Myocyte (in vitro differentiated cells): ENCODE data around the gene DISP3. TPM values are rescaled to one million over a fixed set of nuclear protein-coding genes. Genes with fewer than 3 reads are reported as not detected.

ENCODE experiments used
- DNase-seq: peaks from one replicate; pipeline ENCODE4 v3.0.0-alpha.2; 2012; ENCODE audit warnings: low read depth
- total RNA-seq: library from RNA; depleted of rRNA; stranded (reverse); fragments of >200 nt; gene quantifications from 2 replicates; pipeline ENCODE4 v1.2.3, GENCODE V29; 2014

Gene DISP3
- total RNA-seq, 1 donor from 2014 or later = 0.08 TPM

DNA sequence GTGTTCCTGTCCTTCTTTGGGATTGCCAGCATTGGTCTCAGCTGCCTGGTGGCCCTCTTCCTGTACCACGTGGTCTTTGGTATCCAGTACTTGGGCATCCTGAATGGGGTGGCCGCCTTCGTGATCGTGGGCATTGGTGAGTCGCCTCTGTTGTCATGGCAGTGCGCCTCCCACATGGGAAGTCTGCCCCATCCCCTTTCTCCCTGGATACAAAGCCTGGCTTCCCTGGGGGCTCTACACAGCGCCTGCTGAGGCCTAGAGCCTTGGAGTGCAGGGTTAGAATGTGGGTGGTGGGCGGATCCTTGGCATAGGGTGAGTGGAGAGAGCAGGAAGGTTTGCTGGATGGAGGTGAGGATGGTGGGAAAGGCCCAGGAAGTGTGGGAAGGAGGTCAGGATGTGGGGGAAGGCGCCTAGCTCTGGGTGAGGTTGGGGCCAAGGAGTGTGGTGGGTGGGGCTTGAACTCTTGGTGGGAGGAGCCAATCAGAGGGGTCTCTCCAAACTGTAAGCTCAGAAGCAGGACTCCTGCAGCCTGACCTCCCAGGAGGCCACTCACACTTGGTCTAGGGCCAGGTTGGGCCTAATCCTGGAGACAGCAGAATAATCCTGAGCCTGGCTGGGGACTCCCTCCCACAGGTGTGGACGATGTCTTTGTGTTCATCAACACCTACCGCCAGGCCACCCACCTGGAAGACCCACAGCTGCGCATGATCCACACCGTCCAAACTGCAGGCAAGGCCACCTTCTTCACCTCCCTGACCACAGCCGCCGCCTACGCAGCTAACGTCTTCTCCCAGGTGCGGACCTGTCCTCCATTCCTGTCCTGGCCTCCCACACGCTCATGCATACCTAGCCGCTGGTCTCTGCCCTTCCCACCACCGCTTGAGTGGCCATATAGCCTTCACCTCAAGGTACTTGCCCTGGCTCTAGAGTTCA lies 36.7 kb downstream of the DISP3 start:
- DNase-seq = no peak

DNA sequence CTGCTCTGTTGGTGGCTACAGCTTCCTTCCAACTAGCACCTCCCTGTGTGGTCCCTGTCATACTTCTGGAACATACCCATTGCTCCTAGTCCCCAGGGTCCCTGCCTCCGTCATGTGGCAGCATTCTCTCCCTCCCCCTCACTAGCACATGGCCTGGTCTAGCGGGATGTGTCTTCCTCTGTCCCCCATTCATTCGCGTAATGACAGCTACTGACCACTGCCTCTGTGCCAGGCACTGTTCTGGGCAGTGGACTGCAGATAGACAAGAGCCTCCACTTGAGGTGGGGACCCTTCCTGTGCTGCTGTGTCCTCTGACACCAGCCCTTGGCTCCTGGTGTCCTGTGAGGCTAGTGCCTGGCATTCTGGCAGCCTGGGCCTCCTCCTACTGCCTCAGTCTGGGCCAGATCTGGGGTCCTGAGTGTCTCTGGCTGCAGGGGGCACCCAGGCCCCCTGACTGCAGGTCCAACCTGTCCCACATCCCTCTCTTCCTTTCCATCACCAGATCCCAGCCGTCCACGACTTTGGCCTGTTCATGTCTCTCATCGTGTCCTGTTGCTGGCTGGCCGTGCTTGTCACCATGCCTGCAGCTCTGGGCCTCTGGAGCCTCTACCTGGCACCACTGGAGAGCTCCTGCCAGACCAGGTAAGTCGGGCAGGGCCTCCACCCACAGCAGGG lies 38.1 kb downstream of the DISP3 start:
- no peak for DNase-seq

DNA sequence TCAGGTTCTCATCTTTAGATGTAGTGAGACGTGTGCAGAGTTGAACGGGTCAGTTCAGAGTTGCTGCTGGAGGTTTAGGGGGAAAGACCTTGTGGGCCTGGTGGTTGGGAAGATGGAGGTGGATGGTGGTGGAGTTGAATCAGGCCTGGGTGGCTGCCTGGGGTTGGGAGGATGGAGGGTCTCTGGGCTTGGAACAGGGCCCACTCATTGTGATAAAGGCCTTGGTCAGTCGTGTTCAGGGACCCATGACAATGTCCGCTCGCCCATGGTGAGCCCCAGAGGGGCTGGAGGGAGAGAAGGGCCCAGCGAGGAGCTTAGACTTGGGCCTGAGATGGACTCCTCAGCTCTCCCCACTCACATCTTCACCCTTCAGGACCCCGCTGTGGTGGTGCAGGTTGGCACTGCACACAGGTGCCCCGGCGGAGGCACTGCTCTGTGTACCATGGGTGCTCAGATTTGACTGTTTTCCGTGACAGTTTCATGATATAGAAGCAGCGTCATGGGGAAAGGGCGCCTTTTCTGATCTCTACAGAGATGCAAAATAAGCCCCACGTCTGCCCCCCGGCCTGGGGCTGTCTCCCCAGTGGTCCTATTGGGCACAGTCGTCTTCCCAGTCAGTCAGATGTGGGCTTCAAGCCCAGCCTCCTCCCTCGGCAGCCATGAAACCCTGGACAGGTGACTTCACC lies 39.2 kb downstream of the DISP3 start:
- DNase-seq = no peak

DNA sequence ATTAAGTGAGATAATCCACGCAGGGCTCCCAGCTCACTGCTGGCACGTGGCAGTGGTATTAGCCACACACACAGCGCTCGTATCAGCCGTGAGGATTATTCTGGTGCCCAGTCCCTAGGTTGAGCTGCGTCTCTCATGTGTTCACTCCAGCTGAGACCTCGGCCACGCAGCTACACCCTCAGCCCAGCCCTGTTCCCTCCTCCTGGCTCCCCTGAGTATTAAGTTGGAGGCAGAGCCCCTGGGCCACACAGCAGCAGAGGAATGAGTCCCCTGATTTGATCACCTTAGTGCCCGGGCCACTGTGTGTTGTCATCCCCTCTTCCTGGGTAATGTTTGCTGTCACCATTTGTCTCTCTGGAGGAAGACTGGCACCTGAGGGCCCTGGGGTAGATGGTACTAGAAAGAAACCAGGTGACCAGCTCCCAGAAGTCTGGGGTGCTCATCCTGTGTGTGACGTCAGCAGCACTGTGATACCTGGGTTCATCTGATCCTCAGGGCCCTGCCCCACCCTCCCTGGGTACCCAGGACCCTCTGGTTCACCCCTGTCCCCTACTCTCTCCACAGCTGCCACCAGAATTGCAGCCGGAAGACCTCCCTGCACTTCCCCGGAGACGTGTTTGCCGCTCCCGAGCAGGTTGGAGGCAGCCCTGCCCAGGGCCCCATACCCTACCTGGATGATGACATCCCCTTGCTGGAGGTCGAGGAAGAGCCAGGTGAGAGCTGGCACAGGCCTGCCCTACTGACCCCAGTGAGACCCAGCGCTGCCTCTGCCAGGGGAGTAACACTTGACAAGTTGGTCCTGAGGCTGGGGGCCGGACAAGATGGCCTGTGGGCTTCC lies 40.1 kb downstream of the DISP3 start:
- no peak for DNase-seq

DNA sequence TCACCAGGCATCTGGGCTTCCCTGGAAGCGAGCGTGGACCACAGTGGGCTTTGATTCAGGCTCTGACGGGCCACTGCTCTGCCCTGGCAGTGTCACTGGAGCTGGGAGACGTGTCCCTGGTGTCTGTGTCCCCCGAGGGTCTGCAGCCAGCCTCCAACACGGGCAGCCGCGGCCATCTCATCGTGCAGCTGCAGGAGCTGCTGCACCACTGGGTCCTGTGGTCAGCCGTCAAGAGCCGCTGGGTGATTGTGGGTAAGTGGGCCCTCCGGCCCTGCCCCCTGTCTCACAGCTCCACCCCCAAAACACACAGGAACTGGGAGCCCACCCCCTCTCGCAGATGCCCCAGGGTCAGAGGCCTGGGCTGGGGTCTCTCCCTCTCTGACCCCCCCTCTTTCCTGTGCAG lies 40.7 kb downstream of the DISP3 start:
- no peak for DNase-seq

- no peak for DNase-seq
Measured at GRCh38 chr1:11520531-11521233, 41.7 kb downstream of the DISP3 start.

- DNase-seq = no peak
Measured at GRCh38 chr1:11521582-11522399, 42.8 kb downstream of the DISP3 start.

DNA sequence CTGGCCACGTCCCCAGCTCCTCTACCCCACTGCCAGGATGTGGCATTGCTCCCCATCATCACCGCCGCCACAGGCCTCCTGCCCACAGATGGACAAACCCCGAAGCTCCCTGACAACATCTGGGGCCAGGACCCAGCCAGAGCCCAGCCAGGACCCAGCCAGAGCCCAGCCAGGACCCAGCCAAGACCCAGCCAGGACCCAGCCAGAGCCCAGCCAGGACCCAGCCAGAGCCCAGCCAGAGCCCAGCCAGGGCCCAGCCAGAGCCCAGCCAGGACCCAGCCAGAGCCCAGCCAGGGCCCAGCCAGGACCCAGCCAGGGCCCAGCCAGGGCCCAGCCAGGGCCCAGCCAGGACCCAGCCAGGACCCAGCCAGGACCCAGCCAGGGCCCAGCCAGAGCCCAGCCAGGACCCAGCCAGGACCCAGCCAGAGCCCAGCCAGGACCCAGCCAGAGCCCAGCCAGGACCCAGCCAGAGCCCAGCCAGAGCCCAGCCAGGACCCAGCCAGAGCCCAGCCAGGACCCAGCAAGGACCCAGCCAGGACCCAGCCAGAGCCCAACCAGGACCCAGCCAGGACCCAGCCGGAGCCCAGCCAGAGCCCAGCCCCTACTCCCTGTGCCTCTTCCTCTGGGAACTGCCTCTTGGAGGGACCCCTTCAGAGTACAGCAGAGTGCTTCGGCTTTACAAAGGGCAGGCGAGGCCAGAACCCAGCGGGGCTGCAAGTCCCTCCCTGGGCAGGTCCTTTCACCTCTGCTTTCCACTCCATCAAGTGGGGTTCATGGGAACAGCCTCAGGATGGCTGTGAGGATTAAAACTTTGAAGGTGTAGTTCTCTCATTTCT lies 43.7 kb downstream of the DISP3 start:
- DNase-seq = no peak

GRCh38 chr1:11523261-11523660 lies 44.3 kb downstream of the DISP3 start:
- DNase-seq = no peak

GRCh38 chr1:11523746-11524464 lies 45.0 kb downstream of the DISP3 start:
- no peak for DNase-seq

DNA sequence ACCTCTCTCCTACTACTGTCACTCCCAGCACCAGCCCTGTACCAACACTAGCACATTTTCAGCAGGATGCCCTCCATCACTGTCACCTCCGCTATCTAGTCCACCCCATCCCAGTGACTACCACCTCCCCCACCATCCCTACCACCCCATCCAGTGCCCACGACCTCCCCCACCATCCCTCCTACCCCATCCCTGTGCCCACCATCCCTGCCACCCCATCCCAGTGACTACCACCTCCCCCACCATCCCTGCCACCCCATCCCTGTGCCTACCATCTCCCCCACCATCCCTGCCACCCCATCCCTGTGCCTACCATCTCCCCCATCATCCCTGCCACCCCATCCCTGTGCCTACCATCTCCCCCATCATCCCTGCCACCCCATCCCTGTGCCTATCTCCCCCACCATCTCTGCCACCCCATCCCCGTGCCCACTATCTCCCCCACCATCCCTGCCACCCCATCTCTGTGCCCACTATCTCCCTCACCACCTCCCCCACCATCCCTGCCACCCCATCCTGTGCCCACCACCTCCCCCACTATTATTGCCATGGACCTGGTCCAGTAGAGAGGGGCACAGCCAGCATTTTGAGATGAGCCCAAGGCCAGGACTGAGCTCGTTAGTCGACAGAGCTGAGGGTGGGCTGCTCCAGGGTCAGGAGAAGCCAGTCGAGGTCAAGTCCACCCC lies 45.7 kb downstream of the DISP3 start:
- no peak for DNase-seq

DNA sequence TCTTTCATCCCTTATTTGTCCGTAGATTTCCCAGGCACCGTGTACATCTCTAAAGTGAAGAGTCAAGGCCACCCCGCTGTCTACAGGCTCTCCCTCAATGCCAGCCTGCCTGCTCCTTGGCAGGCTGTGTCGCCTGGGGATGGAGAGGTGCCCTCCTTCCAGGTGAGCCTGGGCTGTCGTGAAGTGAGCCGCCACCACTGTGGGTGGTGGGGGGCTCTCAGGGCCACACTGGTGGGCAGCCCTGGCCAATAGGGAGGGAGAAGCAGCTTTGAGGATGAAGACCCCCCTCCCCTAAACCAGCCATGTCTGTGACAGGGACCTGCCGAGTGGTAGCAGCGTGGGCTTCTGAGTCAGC lies 46.2 kb downstream of the DISP3 start:
- no peak for DNase-seq

DNA sequence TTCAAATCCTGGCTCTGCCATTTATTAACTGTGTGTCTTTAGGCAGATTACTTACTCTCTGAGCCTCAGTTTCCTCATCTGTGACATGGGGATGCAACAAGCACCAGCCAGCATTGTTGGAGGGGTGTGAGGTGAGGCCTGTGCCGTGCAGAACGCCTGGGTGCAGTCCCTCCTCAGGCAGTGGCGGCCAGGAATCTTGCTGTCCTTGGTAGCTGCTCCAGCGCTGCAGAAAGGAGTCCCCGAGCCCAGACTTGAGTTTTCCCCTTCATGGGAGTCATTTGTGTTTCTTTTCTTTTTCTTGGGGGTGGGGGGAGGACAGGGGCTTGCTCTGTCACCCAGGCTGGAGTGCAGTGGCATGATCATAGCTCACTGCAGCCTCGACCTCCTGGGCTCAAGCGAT lies 46.6 kb downstream of the DISP3 start:
- no peak for DNase-seq

GRCh38 chr1:11526071-11526895 lies 47.3 kb downstream of the DISP3 start:
- DNase-seq = no peak

GRCh38 chr1:11527541-11528452 lies 48.8 kb downstream of the DISP3 start:
- no peak for DNase-seq
